Measurements from ENCODE around the gene RHOF. TPM values are rescaled to one million over a fixed set of nuclear protein-coding genes. Genes with fewer than 3 reads are reported as not detected.

The RHOF gene
- total RNA-seq, 1 donor from 2014 or later: 2.3 TPM

DNA sequence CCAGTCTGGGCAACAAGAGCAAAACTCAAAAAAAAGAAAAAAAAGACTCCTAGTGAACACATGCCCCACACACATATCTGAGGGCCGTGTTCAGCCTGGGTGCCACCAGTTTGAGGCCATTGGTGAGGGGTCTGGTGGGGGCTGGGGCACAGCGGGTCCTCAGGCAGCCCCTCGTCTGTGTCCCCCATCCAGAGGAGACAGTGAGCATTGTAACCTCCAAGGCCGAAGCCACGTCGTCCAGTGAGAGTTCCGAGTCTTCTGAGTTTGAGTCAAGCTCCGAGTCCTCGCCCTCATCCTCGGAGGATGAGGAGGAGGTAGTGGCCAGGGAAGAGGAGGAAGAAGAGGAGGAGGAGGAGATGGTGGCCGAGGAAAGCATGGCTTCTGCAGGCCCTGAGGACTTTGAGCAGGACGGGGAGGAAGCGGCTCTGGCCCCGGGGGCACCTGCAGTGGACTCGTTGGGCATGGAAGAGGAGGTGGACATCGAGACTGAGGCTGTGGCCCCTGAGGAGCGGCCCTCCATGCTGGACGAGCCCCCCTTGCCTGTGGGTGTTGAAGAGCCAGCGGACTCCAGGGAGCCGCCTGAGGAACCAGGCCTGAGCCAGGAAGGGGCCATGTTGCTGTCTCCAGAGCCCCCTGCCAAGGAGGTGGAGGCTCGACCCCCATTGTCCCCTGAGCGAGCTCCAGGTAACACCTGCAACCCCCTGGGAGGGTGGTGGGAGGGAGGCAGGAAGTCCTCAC lies 25.9 kb upstream of the RHOF start:
- DNase-seq (ENCODE audit: low read depth in 2 of 2): no peak

DNA sequence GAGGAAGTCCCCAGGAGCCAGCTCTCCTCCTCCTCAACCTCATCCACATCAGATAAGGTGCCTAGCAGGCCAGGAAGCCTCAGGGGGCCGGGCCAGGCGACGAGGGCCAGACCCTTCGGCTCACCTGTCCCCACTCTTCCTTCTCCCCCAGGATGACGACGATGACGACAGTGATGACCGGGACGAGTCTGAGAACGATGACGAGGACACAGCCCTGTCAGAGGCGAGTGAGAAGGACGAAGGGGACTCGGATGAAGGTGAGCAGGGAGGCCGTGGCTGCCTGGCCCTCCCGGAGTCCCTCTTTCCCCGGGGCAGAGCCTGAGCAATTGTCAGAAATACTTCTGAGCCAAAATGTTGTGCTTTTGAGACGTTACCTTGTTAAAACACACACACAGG lies 24.2 kb upstream of the RHOF start:
- no peak for DNase-seq (ENCODE audit: low read depth in 2 of 2)

DNA sequence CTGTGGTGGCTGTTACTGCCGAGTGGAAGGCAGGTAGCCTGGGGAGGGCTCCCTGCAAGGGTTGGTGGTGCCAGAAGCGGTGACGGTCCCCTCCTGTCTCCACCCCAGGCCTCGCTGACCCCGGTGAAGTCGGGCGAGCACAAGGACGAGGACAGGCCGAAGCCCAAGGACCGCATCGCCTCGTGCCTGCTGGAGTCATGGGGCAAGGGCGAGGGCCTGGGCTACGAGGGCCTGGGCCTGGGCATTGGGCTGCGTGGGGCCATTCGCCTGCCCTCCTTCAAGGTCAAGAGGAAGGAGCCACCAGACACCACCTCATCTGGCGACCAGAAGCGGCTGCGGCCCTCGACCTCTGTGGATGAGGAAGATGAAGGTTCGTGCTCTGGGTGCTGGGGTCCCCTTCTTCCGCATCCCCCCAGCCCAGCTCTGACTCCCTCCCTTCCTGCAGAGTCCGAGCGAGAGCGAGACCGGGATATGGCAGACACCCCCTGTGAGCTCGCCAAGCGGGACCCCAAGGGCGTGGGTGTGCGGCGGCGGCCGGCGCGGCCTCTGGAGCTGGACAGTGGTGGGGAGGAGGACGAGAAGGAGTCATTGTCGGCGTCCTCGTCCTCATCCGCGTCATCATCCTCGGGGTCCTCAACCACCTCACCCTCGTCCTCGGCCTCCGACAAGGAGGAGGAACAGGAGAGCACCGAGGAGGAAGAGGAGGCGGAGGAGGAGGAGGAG lies 23.6 kb upstream of the RHOF start:
- DNase-seq (ENCODE audit: low read depth in 2 of 2): no peak

DNA sequence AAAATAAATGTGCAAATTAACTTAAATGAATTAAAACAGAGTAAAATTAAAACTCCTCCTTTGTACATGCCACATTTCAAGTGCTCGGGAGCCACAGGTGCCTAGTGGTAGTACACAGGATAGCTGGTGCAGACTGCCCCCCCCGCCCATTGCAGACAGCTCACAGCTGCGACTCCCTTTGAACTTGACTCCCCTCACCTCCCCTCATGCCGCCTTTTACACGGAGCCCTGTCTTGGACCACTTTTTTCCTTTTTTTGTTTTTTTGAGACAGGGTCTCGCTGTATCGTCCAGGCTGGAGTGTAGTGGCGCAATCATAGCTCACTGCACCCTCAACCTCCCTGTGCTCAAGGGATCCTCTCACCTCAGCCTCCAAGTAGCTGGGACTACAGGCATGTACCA lies 21.8 kb upstream of the RHOF start:
- no peak for DNase-seq (ENCODE audit: low read depth in 2 of 2)

DNA sequence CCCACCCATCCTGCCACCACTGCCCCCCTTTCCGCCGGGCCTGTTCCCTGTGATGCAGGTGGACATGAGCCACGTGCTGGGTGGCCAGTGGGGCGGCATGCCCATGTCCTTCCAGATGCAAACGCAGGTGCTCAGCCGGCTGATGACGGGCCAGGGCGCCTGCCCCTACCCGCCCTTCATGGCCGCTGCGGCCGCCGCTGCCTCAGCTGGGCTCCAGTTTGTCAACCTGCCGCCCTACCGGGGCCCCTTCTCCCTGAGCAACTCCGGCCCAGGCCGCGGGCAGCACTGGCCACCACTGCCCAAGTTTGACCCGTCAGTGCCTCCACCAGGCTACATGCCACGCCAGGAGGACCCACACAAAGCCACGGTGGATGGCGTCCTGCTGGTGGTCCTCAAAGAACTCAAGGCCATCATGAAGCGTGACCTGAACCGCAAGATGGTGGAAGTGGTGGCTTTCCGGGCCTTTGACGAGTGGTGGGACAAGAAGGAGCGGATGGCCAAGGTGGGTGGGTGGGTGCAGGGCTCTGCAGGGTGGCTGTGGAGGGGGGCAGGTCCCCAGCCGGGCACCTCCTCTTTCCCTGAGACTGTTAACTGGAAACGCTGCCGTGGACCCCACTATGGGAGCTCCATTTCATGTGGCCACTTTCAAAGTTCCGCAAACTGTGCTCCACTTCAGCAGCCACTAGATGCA lies 21.1 kb upstream of the RHOF start:
- no peak for DNase-seq (ENCODE audit: low read depth in 2 of 2)

DNA sequence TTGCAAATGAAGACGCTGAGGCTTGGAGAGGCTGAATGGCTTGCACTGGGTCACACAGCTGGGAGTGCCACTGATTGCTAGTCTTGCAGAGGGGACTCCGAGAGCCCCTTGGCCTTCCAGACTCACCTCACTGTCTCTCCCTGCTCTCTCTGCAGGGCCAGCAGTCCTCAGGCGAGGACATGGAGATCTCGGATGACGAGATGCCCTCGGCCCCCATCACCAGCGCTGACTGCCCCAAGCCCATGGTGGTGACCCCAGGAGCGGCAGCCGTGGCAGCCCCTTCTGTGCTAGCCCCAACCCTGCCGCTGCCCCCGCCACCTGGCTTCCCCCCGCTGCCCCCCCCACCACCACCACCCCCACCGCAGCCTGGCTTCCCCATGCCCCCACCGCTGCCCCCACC lies 20.5 kb upstream of the RHOF start:
- no peak for DNase-seq (ENCODE audit: low read depth in 2 of 2)

DNA sequence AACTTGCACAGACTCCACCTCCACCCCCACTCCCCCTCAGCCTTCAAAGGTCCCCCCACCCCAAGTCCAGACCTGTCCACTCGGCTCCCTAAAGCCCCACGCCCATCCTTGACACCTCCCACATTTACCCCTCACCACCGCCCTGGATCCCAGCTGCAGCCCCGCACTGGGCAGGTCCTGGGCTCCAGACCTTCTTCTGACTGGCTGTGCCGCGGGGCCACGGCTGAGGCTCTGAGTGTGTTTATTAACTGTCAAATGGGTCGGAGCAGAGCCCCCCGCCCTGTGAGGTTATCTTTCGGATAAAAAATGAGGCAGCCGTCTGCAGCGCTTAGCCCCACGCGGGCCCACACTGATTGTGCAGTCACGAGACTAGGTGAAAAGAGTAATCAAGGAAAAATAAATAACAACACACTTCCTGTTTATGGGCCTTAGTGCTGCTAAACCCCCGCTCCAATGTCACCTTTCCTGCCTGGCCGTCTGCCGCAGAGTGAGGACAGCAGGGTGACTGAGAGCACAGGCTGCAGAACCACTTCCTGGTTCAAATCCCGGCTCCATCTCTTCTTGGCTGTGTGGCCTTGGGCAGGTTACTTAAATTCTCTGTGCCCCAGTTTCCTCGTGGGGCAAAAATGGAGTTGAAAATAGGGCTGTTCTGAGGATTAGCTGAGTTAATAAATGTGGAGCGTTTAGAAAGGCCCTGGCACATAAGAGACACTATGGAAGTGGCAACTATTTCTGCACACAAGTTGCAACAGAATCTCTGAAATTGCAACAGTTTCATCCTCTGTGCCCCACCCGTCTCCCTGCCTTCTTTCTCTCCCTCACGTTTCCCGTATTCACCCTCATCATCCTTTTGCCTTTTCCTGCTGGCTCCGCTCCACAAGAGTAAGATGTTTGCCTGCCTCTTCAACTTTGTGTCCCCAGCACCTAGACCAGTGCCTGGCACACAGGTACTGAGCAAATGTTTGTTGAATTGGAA lies 19.7 kb upstream of the RHOF start:
- DNase-seq (ENCODE audit: low read depth in 2 of 2): peak in 1 of 2 donors; percentile 24

DNA sequence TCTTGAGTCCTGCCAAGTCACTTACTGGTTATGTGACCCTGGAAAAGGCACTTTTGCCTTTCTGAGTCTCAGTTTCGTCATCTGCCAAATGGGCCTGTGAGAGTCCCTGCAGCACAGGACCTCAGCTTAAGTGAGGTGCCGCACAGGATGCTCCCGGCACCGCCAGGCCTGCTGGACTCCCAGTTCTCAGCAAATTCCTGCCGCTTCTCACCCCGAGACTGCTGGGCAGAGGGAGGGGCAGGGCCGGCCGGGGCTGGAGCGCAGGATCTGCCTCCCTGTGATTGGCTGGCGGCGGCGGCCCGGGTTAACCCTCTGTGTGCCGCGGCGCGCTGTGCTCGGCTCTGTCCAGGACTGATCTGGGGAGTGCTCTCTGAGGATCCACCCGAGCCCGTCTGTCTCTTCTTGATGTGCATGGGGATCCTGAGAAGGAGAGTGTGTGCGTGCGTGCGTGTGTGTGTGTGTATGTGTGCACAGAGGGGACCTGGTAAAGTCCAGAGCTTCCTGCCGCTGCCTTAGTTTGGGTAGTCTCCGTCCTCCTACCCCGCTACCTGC lies 18.9 kb upstream of the RHOF start:
- DNase-seq (ENCODE audit: low read depth in 2 of 2): peak in 1 of 2 donors; percentile 75

DNA sequence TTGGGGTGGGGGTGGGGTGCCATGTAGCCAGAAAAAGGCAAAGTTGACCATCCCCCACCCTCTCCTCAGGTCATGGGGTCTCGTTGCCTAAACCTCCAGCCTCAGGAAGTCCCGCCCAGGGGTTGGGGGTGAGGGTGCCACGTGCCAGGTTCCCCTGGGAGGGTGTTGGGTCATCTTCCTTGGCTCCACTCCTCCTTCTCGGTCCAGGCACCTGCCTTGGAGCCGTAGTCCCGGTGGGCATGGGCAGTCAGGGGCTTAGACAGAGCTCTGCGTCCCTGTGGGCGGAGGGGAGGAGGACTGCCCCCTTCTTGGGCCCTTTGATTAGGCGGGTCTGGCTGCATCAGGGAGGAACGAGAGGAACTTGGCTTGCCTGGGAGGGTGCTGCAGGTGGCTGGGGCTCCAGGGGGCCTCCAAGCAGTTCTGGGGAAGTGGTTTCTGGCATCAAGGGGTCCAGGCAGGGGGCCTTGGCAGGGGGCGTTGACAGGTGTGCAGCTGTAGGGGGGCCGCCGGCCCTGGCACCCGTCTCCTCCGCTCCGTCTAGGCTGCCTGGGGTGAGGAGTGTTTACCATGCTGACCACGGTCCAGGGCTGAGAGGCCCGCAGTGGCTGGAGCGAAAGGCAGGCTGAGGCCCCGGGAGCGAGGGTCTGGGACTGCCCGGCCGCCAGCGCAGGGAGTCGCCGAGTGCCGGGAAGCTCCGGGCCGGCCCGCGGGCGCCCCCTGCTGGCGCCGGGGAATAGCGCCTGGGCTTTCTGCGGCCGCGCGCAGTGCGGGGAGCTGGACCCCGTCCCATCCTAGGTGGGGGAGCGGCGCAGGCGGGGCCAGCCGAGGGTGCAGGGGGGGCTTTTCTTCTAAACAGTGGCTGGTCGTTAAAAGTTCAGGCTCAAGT lies 18.2 kb upstream of the RHOF start:
- DNase-seq (ENCODE audit: low read depth in 2 of 2): peak in 1 of 2 donors; percentile 72

DNA sequence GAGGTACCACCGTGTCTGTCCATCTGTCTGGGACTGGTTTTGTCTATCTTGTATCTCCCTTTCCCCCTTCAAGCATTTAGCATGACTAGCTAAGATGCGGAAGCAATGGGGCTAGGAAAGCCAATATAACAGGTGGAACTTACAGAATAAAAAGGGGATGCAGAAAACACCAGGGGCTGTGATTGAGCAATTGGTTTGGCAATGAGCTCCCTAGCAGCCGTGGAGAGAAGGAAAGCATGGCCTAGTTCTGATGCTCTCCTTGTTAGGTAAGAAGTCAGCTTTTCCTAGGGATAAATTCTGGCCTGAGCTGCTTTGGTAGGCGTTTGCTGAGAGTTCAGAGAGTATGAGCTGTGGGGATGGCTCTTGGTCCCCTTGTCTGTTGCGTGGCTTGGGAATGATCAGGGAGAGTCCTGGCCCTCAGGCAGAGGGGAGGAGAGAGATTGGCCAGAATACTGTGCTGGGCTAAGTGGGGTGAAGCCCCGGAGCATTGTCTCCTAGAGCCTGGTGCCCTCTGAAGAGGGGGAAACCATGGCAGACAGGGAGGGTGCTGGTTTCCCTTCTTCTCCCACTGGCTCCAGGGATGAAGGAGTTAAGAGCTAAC lies 17.4 kb upstream of the RHOF start:
- no peak for DNase-seq (ENCODE audit: low read depth in 2 of 2)

DNA sequence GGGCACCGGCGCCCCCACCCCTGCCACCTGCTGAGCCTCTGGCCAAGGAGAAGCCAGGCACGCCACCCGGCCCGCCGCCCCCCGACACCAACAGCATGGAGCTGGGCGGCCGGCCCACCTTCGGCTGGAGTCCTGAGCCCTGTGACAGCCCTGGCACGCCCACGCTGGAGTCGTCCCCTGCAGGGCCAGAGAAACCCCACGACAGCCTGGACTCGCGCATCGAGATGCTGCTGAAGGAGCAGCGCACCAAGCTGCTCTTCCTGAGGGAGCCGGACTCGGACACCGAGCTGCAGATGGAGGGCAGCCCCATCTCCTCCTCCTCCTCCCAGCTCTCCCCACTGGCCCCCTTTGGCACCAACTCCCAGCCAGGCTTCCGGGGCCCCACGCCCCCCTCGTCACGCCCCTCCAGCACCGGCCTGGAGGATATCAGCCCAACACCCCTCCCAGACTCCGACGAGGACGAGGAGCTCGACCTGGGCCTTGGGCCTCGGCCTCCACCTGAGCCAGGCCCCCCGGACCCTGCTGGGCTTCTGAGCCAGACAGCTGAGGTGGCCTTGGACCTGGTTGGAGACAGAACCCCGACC lies 16.8 kb upstream of the RHOF start:
- DNase-seq (ENCODE audit: low read depth in 2 of 2): no peak

DNA sequence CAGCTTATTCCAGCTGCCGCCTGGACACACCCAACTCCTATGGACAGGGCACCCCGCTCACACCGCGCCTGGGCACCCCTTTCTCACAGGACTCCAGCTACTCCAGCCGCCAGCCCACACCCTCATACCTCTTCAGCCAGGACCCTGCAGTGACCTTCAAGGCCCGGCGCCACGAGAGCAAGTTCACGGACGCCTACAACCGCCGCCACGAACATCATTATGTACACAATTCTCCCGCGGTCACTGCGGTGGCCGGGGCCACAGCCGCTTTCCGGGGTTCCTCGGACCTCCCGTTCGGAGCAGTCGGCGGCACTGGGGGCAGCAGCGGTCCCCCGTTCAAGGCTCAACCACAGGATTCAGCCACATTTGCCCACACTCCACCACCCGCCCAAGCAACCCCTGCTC lies 16.2 kb upstream of the RHOF start:
- DNase-seq (ENCODE audit: low read depth in 2 of 2): no peak

DNA sequence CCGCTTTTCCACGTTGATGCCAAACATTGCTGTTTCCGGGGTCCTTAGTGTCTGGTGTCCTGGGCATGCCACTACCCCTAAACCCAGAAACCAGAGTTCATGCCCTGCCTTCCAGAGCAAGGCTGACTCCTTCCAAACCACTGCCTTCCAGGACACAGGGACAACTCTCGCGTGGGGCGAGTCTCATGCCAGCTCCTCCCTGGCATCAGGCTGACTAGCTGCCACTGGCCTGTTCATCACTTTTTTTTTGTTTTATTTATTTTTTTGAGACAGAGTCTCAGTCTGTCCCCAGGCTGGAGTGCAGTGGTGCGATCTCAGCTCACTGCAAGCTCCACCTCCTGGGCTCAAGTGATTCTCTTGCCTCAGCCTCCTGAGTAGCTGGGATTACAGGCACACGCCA lies 15.1 kb upstream of the RHOF start:
- DNase-seq (ENCODE audit: low read depth in 2 of 2): no peak

DNA sequence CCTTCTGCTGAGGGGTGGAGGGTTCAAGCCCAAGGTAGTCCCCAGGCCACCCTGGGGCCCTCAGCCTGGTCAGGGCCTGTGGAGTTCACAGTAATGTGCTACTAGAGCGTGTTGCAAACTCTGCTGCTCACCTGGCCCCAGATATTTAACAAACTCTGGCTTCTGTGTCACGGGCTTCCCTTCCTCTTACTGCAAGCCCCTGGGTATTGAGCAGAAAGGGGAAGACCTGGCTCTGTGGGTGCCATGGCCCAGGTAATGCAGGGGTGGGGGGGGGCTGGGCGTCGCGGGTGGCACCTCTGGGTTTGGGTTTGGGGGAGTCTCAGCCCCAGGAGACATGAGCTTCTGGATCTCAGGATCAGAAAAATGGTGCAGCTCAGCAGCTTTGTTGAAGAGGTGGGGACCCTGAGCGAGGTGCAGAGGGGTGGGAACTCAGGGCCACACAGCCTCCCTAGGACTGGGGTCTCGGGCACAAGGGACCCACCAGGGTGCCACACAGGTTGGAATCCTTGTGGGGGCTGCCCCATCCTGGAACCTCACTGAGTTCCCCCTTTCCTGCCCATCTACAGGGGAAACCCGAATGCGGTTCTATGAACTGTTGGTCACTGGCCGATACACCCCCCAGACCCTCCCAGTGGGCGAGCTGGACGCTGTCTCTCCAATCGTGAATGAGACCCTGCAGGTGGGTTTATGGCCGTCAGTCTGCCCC lies 14.3 kb upstream of the RHOF start:
- no peak for DNase-seq (ENCODE audit: low read depth in 2 of 2)

DNA sequence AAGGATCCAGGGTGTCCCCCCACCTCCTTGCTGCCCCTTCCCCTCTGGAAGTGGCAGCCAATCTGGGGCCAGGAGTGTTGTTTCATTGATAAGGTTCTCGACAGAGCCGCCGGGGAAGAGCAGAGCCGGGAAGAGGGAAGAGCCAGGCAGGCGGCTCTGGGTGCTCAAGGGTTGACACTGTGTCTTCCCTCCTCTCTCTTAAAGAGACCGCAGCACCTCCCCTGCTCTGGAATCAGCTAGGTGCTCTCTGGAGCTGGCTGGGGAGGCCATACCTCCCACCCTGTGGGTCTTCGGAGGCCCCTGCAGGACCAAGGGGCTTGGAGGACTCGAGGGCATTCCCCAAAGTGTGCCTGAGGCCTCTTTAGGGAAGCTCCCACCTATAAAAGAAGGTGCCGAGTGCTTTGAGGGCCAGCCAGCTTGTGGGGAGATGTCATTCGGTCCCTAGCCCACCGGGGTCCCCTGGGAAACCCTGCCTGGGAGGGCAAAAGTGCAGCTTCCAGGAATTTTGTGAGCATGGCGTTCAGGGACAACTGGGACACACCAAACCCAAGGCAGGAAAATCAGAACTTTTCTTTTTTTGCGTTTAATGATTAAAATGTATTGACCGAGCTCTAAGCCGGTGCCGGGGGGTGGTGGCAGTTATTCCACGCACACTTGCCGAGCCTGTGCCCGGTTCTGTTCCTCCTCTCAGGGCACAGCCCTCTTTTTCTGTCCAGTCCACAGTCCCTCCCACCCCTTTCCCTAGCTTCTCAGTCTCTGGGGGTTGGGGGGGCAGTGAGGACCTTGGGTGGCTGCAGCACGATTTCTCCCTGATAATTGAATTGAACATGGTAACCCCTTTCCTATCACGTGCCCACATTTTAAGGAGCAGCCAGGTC lies 13.3 kb upstream of the RHOF start:
- no peak for DNase-seq (ENCODE audit: low read depth in 2 of 2)

DNA sequence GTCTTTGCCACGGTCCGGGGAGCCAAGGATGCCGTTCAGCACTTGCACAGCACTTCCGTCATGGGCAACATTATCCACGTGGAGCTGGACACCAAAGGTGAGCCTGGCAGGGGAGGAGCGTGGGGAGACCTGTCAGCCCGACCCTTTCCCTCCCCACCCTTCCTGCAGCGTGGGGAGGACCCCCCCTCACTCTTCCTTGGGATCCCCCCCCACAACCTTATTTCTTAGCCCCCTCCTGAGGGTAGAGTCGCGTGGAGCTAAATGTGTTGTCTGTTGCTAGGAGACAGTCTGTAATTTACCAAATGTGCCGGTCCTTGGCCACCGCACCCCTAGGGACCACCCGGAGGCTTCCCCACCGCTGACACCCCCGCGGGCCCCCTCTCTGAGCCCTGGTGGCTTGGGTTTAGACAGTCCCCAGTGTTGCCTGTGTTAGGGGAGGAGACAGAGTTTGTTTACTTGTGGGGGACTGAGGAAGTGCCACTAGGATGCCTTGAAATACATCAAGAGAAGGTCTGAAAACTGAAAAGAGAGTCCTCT lies 12.6 kb upstream of the RHOF start:
- no peak for DNase-seq (ENCODE audit: low read depth in 2 of 2)
